GM18499 (cell line): ENCODE data around the gene COL9A3.
"Not testable (repeated sequence)": the region's sequence is repeated elsewhere in the genome, so short reads cannot be mapped to it uniquely, and the experiment has no call there.

Experiments
- ATAC-seq: cut with Tn5 transposase; IDR thresholded peaks from one replicate; pipeline ENCODE4 v1.9.1; 2021; ENCODE audit warnings: moderate number of reproducible peaks; ENCODE audit not compliant: insufficient read depth, unreplicated experiment

COL9A3 gene

GRCh38 chr20:62832212-62832922 is 15.5 kb downstream of the COL9A3 start:
- no peak for ATAC-seq

GRCh38 chr20:62832951-62833391 is 16.1 kb downstream of the COL9A3 start:
- ATAC-seq, result no peak

GRCh38 chr20:62834967-62835730 is 18.3 kb downstream of the COL9A3 start:
- no peak for ATAC-seq

GRCh38 chr20:62835931-62836861 is 19.3 kb downstream of the COL9A3 start:
- no peak for ATAC-seq

GRCh38 chr20:62836967-62837490 is 20.2 kb downstream of the COL9A3 start:
- no peak for ATAC-seq

GRCh38 chr20:62837790-62838127 is 20.9 kb downstream of the COL9A3 start:
- ATAC-seq, result no peak

GRCh38 chr20:62838128-62838891 is 21.5 kb downstream of the COL9A3 start:
- no peak for ATAC-seq

GRCh38 chr20:62839261-62839660 is 22.4 kb downstream of the COL9A3 start:
- ATAC-seq, result no peak

GRCh38 chr20:62839816-62840215 is 23.0 kb downstream of the COL9A3 start:
- no peak for ATAC-seq

- no peak for ATAC-seq
These were observed 23.7 kb downstream of the COL9A3 start for GRCh38 chr20:62840244-62841197.

GRCh38 chr20:62841705-62842212 is 24.9 kb downstream of the COL9A3 start:
- no peak for ATAC-seq

- ATAC-seq, result no peak
These were observed 26.8 kb downstream of the COL9A3 start for GRCh38 chr20:62843656-62844055.

- ATAC-seq, result no peak
These were observed 27.3 kb downstream of the COL9A3 start for GRCh38 chr20:62844182-62844581.

GRCh38 chr20:62845416-62846160 is 28.7 kb downstream of the COL9A3 start:
- ATAC-seq, result no peak

GRCh38 chr20:62846166-62846890 is 29.5 kb downstream of the COL9A3 start:
- ATAC-seq, result no peak

GRCh38 chr20:62848917-62849316 is 32.1 kb downstream of the COL9A3 start:
- not testable (repeated sequence) for ATAC-seq

GRCh38 chr20:62849431-62849830 is 32.6 kb downstream of the COL9A3 start:
- ATAC-seq, result no peak
